Uterus (tissue), 4 donors: ENCODE measurements around the gene APC2. TPM values are rescaled to one million over a fixed set of nuclear protein-coding genes. Genes with fewer than 3 reads are reported as not detected.
A peak's percentile ranks its signal among the peaks of the same experiment; 100 is the strongest.

Source experiments
- DNase-seq, 2 donors: peaks; one replicate each; pipeline ENCODE4 v3.0.0-alpha.2; 2019 to 2020
- H3K27ac ChIP-seq, 2 donors: fragments of 200-600 bp; sonication (generic); 1 replicate in 1 of 2; 2 replicates in 1 of 2; pipeline ENCODE4 v1.5.1; 2016 to 2018
- H3K27me3 ChIP-seq, 2 donors: fragments of 200-600 bp; sonication (generic); one replicate each; pipeline ENCODE4 v1.5.1; 2018 to 2019; ENCODE audit warnings: control low read depth in 1 of 2
- H3K36me3 ChIP-seq, 2 donors: fragments of 200-600 bp; sonication (generic); one replicate each; pipeline ENCODE4 v1.5.1; 2019; ENCODE audit warnings: control low read depth in 1 of 2
- H3K4me1 ChIP-seq, 2 donors: fragments of 200-600 bp; sonication (generic); one replicate each; pipeline ENCODE4 v1.5.1; 2018 to 2019; ENCODE audit warnings: control low read depth in 1 of 2
- H3K4me3 ChIP-seq, 2 donors: fragments of 200-600 bp; sonication (generic); 1 replicate in 1 of 2; 2 replicates in 1 of 2; pipeline ENCODE4 v1.5.1; 2018 to 2019; ENCODE audit warnings: mild to moderate bottlenecking in 1 of 2
- H3K9me3 ChIP-seq, 2 donors: fragments of 200-600 bp; sonication (generic); one replicate each; pipeline ENCODE4 v1.5.1; 2019; ENCODE audit warnings: control low read depth in 1 of 2
- POLR2A ChIP-seq, 2 donors: fragments of 450-650 bp; IDR thresholded peaks; one replicate each; pipeline ENCODE4 v1.6.1; 2016; ENCODE audit warnings: antibody characterized with exemption in 2 of 2, mild to moderate bottlenecking in 1 of 2, moderate library complexity in 1 of 2
- intact Hi-C: fragments of 100-400 bp; cut with DNase I; formaldehyde crosslinking; loops from one replicate; pipeline ENCODE4 v1.15.1; 2023; ENCODE audit warnings: low total_unique reads
- total RNA-seq, 4 donors: library from RNA; depleted of rRNA in 3 of 4; stranded (reverse); fragments of >200 nt in 3 of 4; gene quantifications; one replicate each; pipeline versions ENCODE4 v1.1.0 to v1.2.4, GENCODE V29; 2014 to 2023
- TF ChIP-seq, protein P1 (sequence below), 4 experiments: fragments of 200-600 bp in 2 of 4; fragments of 450-650 bp in 2 of 4; sonication (generic) in 2 of 4; IDR thresholded peaks; one replicate each; pipeline ENCODE4 v1.5.1; 2016 to 2019; ENCODE audit warnings: antibody characterized with exemption in 4 of 4, mild to moderate bottlenecking in 2 of 4, moderate library complexity in 1 of 4
- donor health status: DM: yes; HTN: yes; CAD: no.

Gene APC2
- total RNA-seq, 4 donors from 2014 or later, result 0.12 to 3.5 (median 0.77) TPM; not detected in 1

DNA sequence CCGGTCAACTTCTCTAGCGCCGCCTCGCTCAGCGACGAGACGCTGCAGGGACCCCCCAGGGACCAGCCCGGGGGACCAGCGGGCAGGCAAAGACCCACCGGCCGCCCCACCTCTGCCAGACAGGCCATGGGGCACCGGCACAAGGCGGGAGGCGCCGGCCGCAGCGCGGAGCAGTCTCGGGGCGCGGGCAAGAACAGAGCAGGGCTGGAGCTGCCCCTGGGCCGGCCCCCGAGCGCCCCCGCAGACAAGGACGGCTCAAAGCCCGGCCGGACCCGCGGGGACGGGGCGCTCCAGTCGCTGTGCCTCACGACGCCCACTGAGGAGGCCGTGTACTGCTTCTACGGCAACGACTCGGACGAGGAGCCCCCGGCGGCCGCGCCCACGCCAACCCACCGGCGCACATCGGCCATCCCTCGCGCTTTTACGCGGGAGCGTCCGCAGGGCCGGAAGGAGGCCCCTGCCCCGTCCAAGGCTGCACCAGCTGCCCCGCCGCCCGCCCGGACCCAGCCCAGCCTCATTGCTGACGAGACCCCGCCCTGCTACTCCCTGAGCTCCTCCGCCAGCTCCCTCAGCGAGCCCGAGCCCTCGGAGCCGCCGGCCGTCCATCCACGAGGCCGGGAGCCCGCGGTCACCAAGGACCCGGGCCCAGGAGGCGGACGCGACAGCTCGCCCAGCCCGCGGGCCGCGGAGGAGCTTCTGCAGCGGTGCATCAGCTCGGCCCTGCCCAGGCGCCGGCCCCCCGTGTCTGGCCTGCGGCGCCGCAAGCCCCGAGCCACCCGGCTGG lies 17.8 kb downstream of the APC2 start:
- Histone ChIP-seq H3K4me1 (peaks cover 12 to 53% of the 10 kb centered on the region in 2 donors), H3K27me3 (peaks cover 32 to 40% of the 10 kb centered on the region in 2 donors), H3K4me3 (no peak overlapping the region), H3K9me3 (no peaks in the 10 kb centered on the region), H3K36me3 (no peaks in the 10 kb centered on the region), H3K27ac (no peak overlapping the region)
- TF ChIP-seq, protein P1, sequence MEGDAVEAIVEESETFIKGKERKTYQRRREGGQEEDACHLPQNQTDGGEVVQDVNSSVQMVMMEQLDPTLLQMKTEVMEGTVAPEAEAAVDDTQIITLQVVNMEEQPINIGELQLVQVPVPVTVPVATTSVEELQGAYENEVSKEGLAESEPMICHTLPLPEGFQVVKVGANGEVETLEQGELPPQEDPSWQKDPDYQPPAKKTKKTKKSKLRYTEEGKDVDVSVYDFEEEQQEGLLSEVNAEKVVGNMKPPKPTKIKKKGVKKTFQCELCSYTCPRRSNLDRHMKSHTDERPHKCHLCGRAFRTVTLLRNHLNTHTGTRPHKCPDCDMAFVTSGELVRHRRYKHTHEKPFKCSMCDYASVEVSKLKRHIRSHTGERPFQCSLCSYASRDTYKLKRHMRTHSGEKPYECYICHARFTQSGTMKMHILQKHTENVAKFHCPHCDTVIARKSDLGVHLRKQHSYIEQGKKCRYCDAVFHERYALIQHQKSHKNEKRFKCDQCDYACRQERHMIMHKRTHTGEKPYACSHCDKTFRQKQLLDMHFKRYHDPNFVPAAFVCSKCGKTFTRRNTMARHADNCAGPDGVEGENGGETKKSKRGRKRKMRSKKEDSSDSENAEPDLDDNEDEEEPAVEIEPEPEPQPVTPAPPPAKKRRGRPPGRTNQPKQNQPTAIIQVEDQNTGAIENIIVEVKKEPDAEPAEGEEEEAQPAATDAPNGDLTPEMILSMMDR (IDR thresholded peaks at IDR 0.05), result no peak
- TF ChIP-seq POLR2A (IDR thresholded peaks at IDR 0.05), result no peak
- no peak for DNase-seq
- intact Hi-C loops, result no loop called here

DNA sequence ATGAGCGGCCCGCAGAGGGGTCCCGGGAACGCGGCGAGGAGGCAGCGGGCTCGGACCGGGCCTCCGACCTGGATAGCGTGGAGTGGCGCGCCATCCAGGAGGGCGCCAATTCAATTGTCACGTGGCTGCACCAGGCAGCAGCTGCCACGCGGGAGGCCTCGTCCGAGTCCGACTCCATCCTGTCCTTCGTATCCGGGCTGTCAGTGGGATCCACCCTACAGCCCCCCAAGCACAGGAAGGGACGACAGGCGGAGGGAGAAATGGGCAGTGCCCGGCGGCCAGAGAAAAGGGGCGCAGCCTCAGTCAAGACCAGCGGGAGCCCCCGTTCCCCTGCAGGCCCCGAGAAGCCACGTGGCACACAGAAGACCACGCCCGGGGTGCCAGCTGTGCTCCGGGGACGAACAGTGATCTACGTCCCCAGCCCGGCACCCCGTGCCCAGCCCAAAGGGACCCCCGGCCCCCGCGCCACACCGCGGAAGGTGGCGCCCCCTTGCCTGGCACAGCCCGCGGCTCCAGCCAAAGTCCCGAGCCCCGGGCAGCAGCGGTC lies 18.4 kb downstream of the APC2 start:
- TF ChIP-seq, protein P1 (IDR thresholded peaks at IDR 0.05), result no peak
- no peak for TF ChIP-seq POLR2A (IDR thresholded peaks at IDR 0.05)
- Histone ChIP-seq H3K4me3 (no peak overlapping the region), H3K36me3 (no peaks in the 10 kb centered on the region), H3K27me3 (peaks cover 32 to 43% of the 10 kb centered on the region in 2 donors), H3K4me1 (peaks cover 12 to 53% of the 10 kb centered on the region in 2 donors), H3K27ac (no peak overlapping the region), H3K9me3 (no peaks in the 10 kb centered on the region)
- DNase-seq, result no peak
- intact Hi-C loops, result no loop called here

DNA sequence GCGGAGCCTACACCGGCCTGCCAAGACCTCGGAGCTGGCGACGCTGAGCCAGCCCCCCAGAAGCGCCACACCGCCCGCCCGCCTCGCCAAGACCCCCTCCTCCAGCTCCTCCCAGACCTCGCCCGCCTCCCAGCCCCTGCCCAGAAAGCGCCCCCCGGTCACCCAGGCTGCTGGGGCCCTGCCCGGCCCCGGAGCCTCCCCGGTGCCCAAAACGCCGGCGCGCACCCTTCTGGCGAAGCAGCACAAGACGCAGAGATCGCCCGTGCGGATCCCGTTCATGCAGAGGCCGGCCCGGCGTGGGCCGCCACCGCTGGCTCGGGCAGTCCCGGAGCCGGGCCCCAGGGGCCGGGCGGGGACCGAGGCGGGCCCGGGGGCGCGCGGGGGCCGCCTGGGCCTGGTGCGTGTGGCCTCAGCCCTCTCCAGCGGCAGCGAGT lies 18.9 kb downstream of the APC2 start:
- H3K4me1 ChIP-seq, result peaks cover 12 to 53% of the 10 kb centered on the region in 2 donors
- no peak for TF ChIP-seq POLR2A (IDR thresholded peaks at IDR 0.05)
- TF ChIP-seq, protein P1 (IDR thresholded peaks at IDR 0.05), result no peak
- H3K27ac ChIP-seq, result no peak overlapping the region
- DNase-seq, result no peak
- no peak overlapping the region for H3K4me3 ChIP-seq
- no peaks in the 10 kb centered on the region for H3K9me3 ChIP-seq
- no peaks in the 10 kb centered on the region for H3K36me3 ChIP-seq
- peaks cover 32 to 44% of the 10 kb centered on the region in 2 donors for H3K27me3 ChIP-seq
- intact Hi-C loops, result no loop called here

DNA sequence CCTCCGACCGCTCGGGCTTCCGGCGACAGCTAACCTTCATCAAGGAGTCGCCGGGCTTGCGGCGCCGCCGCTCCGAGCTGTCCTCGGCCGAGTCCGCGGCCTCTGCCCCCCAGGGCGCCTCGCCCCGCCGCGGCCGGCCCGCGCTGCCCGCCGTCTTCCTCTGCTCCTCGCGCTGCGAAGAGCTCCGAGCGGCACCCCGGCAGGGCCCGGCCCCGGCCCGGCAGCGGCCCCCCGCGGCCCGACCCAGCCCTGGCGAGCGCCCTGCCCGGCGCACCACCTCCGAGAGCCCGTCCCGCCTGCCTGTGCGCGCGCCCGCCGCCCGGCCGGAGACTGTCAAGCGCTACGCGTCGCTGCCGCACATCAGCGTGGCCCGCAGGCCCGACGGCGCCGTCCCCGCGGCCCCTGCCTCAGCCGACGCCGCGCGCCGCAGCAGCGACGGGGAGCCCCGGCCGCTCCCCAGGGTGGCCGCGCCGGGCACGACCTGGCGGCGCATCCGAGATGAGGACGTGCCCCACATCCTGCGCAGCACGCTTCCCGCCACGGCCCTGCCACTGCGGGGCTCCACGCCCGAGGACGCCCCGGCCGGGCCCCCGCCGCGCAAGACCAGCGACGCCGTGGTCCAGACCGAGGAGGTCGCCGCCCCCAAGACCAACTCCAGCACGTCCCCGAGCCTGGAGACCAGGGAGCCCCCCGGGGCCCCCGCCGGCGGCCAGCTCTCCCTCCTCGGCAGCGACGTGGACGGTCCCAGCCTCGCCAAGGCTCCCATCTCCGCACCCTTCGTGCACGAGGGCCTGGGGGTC lies 19.5 kb downstream of the APC2 start:
- no peak overlapping the region for H3K27ac ChIP-seq
- H3K4me1 ChIP-seq, result peaks cover 12 to 53% of the 10 kb centered on the region in 2 donors
- no peaks in the 10 kb centered on the region for H3K36me3 ChIP-seq
- no peak for TF ChIP-seq POLR2A (IDR thresholded peaks at IDR 0.05)
- TF ChIP-seq, protein P1 (IDR thresholded peaks at IDR 0.05), result no peak
- H3K9me3 ChIP-seq, result no peaks in the 10 kb centered on the region
- H3K27me3 ChIP-seq, result peaks cover 32 to 44% of the 10 kb centered on the region in 2 donors
- intact Hi-C loops, result no loop called here
- peak overlapping the region in 1 of 2 donors; percentile 35 for H3K4me3 ChIP-seq
- DNase-seq, result no peak

DNA sequence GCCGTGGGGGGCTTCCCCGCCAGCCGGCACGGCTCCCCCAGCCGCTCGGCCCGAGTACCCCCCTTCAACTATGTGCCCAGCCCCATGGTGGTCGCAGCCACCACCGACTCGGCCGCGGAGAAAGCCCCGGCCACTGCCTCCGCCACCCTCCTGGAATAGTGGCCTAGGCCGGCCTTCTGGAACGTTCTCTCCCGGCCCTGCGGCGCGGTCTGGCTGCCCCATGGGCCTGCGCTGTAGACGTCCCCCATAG lies 20.1 kb downstream of the APC2 start:
- no peak for TF ChIP-seq POLR2A (IDR thresholded peaks at IDR 0.05)
- TF ChIP-seq, protein P1 (IDR thresholded peaks at IDR 0.05), result no peak
- no peaks in the 10 kb centered on the region for H3K9me3 ChIP-seq
- DNase-seq, result no peak
- H3K27me3 ChIP-seq, result peaks cover 32 to 44% of the 10 kb centered on the region in 2 donors
- H3K36me3 ChIP-seq, result no peaks in the 10 kb centered on the region
- intact Hi-C loops, result no loop called here
- peaks cover 12 to 53% of the 10 kb centered on the region in 2 donors for H3K4me1 ChIP-seq
- H3K4me3 ChIP-seq, result peak overlapping the region; percentile 8 to 35
- no peak overlapping the region for H3K27ac ChIP-seq
